Esophagus muscularis mucosa (tissue), 4 donors: ENCODE measurements around the gene WDFY2. TPM values are rescaled to one million over a fixed set of nuclear protein-coding genes. Genes with fewer than 3 reads are reported as not detected.

ENCODE experiments used
- DNase-seq: peaks from one replicate; pipeline ENCODE4 v3.0.0-alpha.2; 2017; ENCODE audit errors: extremely low spot score
- H3K27ac ChIP-seq, 4 donors: fragments of 200-600 bp; sonication (generic); replicated peaks in 1 of 4; 1 replicate in 3 of 4; 2 replicates in 1 of 4; pipeline ENCODE4 v1.5.1; 2016 to 2019; ENCODE audit warnings: mild to moderate bottlenecking in 1 of 4
- H3K27me3 ChIP-seq, 4 donors: fragments of 200-600 bp; sonication (generic); one replicate each; pipeline versions ENCODE4 v1.5.1 to v1.6.0; 2016 to 2019
- H3K36me3 ChIP-seq, 4 donors: fragments of 200-600 bp; sonication (generic); one replicate each; pipeline ENCODE4 v1.5.1; 2016 to 2019
- H3K4me1 ChIP-seq, 4 donors: fragments of 200-600 bp; sonication (generic); one replicate each; pipeline ENCODE4 v1.5.1; 2016 to 2019
- H3K4me3 ChIP-seq, 4 donors: fragments of 200-600 bp; sonication (generic); 1 replicate in 2 of 4; 2 replicates in 2 of 4; pipeline ENCODE4 v1.5.1; 2016 to 2019; ENCODE audit warnings: mild to moderate bottlenecking in 4 of 4, moderate library complexity in 1 of 4
- H3K9me3 ChIP-seq, 4 donors: fragments of 200-600 bp; sonication (generic); 1 replicate in 3 of 4; 2 replicates in 1 of 4; pipeline ENCODE4 v1.5.1; 2016 to 2019
- CTCF ChIP-seq, 3 experiments: fragments of 200-600 bp in 2 of 3; fragments of 450-650 bp in 1 of 3; sonication (generic) in 2 of 3; IDR thresholded peaks; one replicate each; pipeline ENCODE4 v1.5.1; 2017 to 2019; ENCODE audit warnings: antibody characterized with exemption in 3 of 3, mild to moderate bottlenecking in 2 of 3, moderate library complexity in 1 of 3
- EP300 ChIP-seq: sonication (generic); formaldehyde crosslinking; IDR thresholded peaks from one replicate; pipeline ENCODE4 v1.6.1; 2017; ENCODE audit warnings: antibody characterized with exemption
- POLR2A ChIP-seq: fragments of 450-650 bp; IDR thresholded peaks from one replicate; pipeline ENCODE4 v1.6.1; 2017; ENCODE audit warnings: antibody characterized with exemption, moderate library complexity, mild to moderate bottlenecking, low read depth
- POLR2AphosphoS5 ChIP-seq, 2 donors: sonication (generic); formaldehyde crosslinking; IDR thresholded peaks; one replicate each; pipeline ENCODE4 v1.6.1; 2017; ENCODE audit warnings: antibody characterized with exemption in 2 of 2
- WGBS: methylation state at CpG from one replicate; pipeline ENCODE4 v1.1.5; 2018; 5-methylcytosine and 5-hydroxymethylcytosine counted together
- intact Hi-C: fragments of 100-400 bp; cut with DNase I; formaldehyde crosslinking; loops from one replicate; pipeline ENCODE4 v1.15.1; 2023
- total RNA-seq, 4 donors: library from RNA; depleted of rRNA; stranded (reverse); fragments of >200 nt; gene quantifications; one replicate each; pipeline versions ENCODE4 v1.1.0 to v1.2.1, GENCODE V29; 2016

WDFY2 gene
- total RNA-seq, 4 donors from 2014 or later = 4.7 to 8.7 (median 5.7) TPM

GRCh38 chr13:51663973-51664957, 80.0 kb downstream of the WDFY2 start:
- no peaks in the 10 kb centered on the region for H3K9me3 ChIP-seq
- intact Hi-C loops = no loop called here
- H3K4me3 ChIP-seq = no peak overlapping the region
- TF ChIP-seq POLR2AphosphoS5 (IDR thresholded peaks at IDR 0.05) (no peak), CTCF (IDR thresholded peaks at IDR 0.05) (no peak), POLR2A (no peak), EP300 (no peak)
- H3K27me3 ChIP-seq = no peaks in the 10 kb centered on the region
- H3K36me3 ChIP-seq = peaks cover 0 to 6% (median 0%) of the 10 kb centered on the region in 4 donors
- 83% methylated on average over 8 of the region's 8 CpGs for WGBS
- no peak overlapping the region for H3K27ac ChIP-seq
- no peak for DNase-seq
- H3K4me1 ChIP-seq = peaks cover 0 to 21% (median 3%) of the 10 kb centered on the region in 4 donors

GRCh38 chr13:51665456-51665855, 81.2 kb downstream of the WDFY2 start:
- H3K27me3 ChIP-seq = no peaks in the 10 kb centered on the region
- no peaks in the 10 kb centered on the region for H3K9me3 ChIP-seq
- peaks cover 0 to 15% (median 5%) of the 10 kb centered on the region in 4 donors for H3K4me1 ChIP-seq
- peaks cover 0 to 6% (median 0%) of the 10 kb centered on the region in 4 donors for H3K36me3 ChIP-seq
- intact Hi-C loops = no loop called here
- H3K4me3 ChIP-seq = no peak overlapping the region
- H3K27ac ChIP-seq = no peak overlapping the region
- no peak for TF ChIP-seq POLR2AphosphoS5 (IDR thresholded peaks at IDR 0.05)
- TF ChIP-seq EP300 = no peak
- no peak for TF ChIP-seq CTCF (IDR thresholded peaks at IDR 0.05)
- no peak for TF ChIP-seq POLR2A
- 83% methylated on average over 2 of the region's 2 CpGs for WGBS
- DNase-seq = no peak

- H3K4me1 ChIP-seq = peaks cover 0 to 15% (median 5%) of the 10 kb centered on the region in 4 donors
- peaks cover 0 to 6% (median 0%) of the 10 kb centered on the region in 4 donors for H3K36me3 ChIP-seq
- H3K4me3 ChIP-seq = no peak overlapping the region
- no peaks in the 10 kb centered on the region for H3K27me3 ChIP-seq
- no peak overlapping the region for H3K27ac ChIP-seq
- intact Hi-C loops = no loop called here
- DNase-seq = no peak
- TF ChIP-seq POLR2A = no peak
- TF ChIP-seq EP300 = no peak
- no peak for TF ChIP-seq POLR2AphosphoS5 (IDR thresholded peaks at IDR 0.05)
- TF ChIP-seq CTCF (IDR thresholded peaks at IDR 0.05) = no peak
- H3K9me3 ChIP-seq = no peaks in the 10 kb centered on the region
- WGBS = 69% methylated on average over 1 of the region's 1 CpG
Observed at GRCh38 chr13:51666374-51666773, 82.1 kb downstream of the WDFY2 start.

DNA sequence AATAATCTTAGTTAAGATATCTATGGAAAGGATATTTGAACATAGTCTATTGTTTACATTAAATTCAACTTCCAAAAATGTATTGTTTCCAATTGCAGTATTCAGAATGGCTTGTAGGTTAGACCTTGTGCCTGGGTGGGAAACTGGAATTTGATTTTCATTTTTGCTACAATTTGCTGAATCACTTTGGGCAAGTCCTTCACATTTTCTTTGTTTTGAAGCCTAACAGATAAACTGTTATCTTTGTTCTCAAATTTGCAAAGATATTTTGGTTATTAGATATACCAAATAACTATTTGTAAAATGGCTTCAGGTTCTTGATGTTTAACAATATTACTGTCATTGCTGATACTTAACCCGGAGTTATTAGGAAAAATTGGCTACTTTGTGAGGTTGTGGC, 82.6 kb downstream of the WDFY2 start:
- WGBS = 95% methylated on average over 1 of the region's 1 CpG
- no peak overlapping the region for H3K4me3 ChIP-seq
- intact Hi-C loops = no loop called here
- no peak for DNase-seq
- H3K27me3 ChIP-seq = no peaks in the 10 kb centered on the region
- no peaks in the 10 kb centered on the region for H3K9me3 ChIP-seq
- H3K27ac ChIP-seq = no peak overlapping the region
- H3K4me1 ChIP-seq = peaks cover 0 to 15% (median 5%) of the 10 kb centered on the region in 4 donors
- TF ChIP-seq EP300 (no peak), POLR2AphosphoS5 (IDR thresholded peaks at IDR 0.05) (no peak), POLR2A (no peak), CTCF (IDR thresholded peaks at IDR 0.05) (no peak)
- peaks cover 0 to 5% (median 0%) of the 10 kb centered on the region in 4 donors for H3K36me3 ChIP-seq
